HCT116 (cell line): ENCODE results near the gene SYTL2. TPM values are rescaled to one million over a fixed set of nuclear protein-coding genes. Genes with fewer than 3 reads are reported as not detected.

Source experiments
- ATAC-seq: fragments of 200-7000 bp; cut with Tn5 transposase; 2 replicates; pipeline ENCODE4 v1.9.1; 2020; ENCODE audit warnings: mild to moderate bottlenecking, moderate library complexity
- BruUV-seq: library from RNA; stranded (reverse); fragments of 400-500 nt; replicated peaks from 2 replicates; lab custom pipeline; 2021; lab: Mats Ljungman, UMichigan
- CTCF ChIA-PET: fragments of 300-600 bp; sonication (Branson Sonifier 250); formaldehyde crosslinking; loops from one replicate; lab custom pipeline; 2021; ENCODE audit warnings: antibody characterized with exemption; lab: Charles Lee
- POLR2A ChIA-PET: fragments of 300-600, 350-600 bp; sonication (Branson Sonifier 250); formaldehyde crosslinking; loops from one replicate; lab custom pipeline; 2021; ENCODE audit warnings: antibody characterized with exemption; lab: Charles Lee
- RAD21 ChIA-PET, 2 experiments: fragments of 300-600 bp; sonication (Branson Sonifier 250); formaldehyde crosslinking; loops; one replicate each; lab custom pipeline; 2023; ENCODE audit warnings: low total read pairs in 2 of 2; ENCODE audit not compliant: uncharacterized antibody in 2 of 2, unreplicated experiment in 2 of 2, low non-redundant PET in 1 of 2; lab: Charles Lee
- DNase-seq: peaks from one replicate; pipeline ENCODE4 v3.0.0-alpha.2; 2010; ENCODE audit warnings: low read depth, low spot score
- H2AFZ ChIP-seq: fragments of 200-600 bp; shearing (Covaris generic), sonication (generic); 2 replicates; pipeline ENCODE4 v1.6.1; 2017; ENCODE audit warnings: low read depth, mixed run types, mixed read lengths, antibody characterized with exemption, low read length; ENCODE audit not compliant: poor library complexity, severe bottlenecking
- H3K27ac ChIP-seq: 2 replicates; pipeline ENCODE4 v1.5.1; 2012; ENCODE audit warnings: low read depth, low read length
- H3K27me3 ChIP-seq: fragments of 200-600 bp; sonication (generic); 2 replicates; pipeline ENCODE4 v1.6.1; 2016; ENCODE audit warnings: mixed run types, low read length, mixed read lengths; ENCODE audit not compliant: insufficient read depth
- H3K36me3 ChIP-seq, 2 experiments: fragments of 200-500 bp in 1 of 2; fragments of 200-600 bp in 1 of 2; sonication (Bioruptor generic) in 1 of 2; sonication (generic) in 1 of 2; 2 replicates each; pipeline versions ENCODE4 v1.5.1 to v1.6.1; 2014 to 2016; ENCODE audit warnings: low read length in 2 of 2, inconsistent platforms in 1 of 2, mixed read lengths in 1 of 2, mixed run types in 1 of 2; ENCODE audit not compliant: insufficient read depth in 2 of 2, control insufficient read depth in 1 of 2
- H3K4me1 ChIP-seq, 2 experiments: fragments of 200-600 bp in 1 of 2; sonication (generic) in 1 of 2; 2 replicates each; pipeline versions ENCODE4 v1.5.1 to v1.6.1; 2012 to 2017; ENCODE audit warnings: low read length in 2 of 2, inconsistent platforms in 1 of 2, mild to moderate bottlenecking in 1 of 2, mixed read lengths in 1 of 2, mixed run types in 1 of 2, moderate library complexity in 1 of 2; ENCODE audit not compliant: insufficient read depth in 2 of 2, control insufficient read depth in 1 of 2
- H3K4me2 ChIP-seq: fragments of 200-600 bp; sonication (generic); 2 replicates; pipeline ENCODE4 v1.6.1; 2017; ENCODE audit warnings: mixed run types, low read length, mixed read lengths
- H3K4me3 ChIP-seq, 2 experiments: fragments of 200-600 bp in 1 of 2; sonication (generic) in 1 of 2; replicated peaks in 1 of 2; 2 replicates each; pipeline ENCODE4 v1.5.1; 2011 to 2016; ENCODE audit warnings: low read length in 2 of 2, control low read depth in 1 of 2, low read depth in 1 of 2, mild to moderate bottlenecking in 1 of 2, mixed read lengths in 1 of 2, mixed run types in 1 of 2
- H3K79me2 ChIP-seq: fragments of 200-600 bp; sonication (generic); 2 replicates; pipeline ENCODE4 v1.6.1; 2017; ENCODE audit warnings: mild to moderate bottlenecking, mixed run types, low read length, moderate library complexity, mixed read lengths; ENCODE audit not compliant: insufficient read depth
- H3K9ac ChIP-seq: fragments of 200-600 bp; sonication (generic); 2 replicates; pipeline ENCODE4 v1.6.1; 2016; ENCODE audit warnings: low read length, mixed read lengths
- H3K9me2 ChIP-seq: fragments of 200-600 bp; sonication (generic), shearing (Covaris generic); 2 replicates; pipeline ENCODE4 v1.6.1; 2017; ENCODE audit warnings: mixed run types, mild to moderate bottlenecking, moderate library complexity; ENCODE audit not compliant: insufficient read depth
- H3K9me3 ChIP-seq, 2 experiments: fragments of 200-500 bp in 1 of 2; fragments of 200-600 bp in 1 of 2; sonication (Bioruptor generic) in 1 of 2; sonication (generic) in 1 of 2; 2 replicates each; pipeline ENCODE4 v1.6.1; 2014 to 2017; ENCODE audit warnings: low read length in 2 of 2, mixed read lengths in 2 of 2, inconsistent platforms in 1 of 2, low read depth in 1 of 2, mild to moderate bottlenecking in 1 of 2, mixed run types in 1 of 2, moderate library complexity in 1 of 2; ENCODE audit not compliant: control insufficient read depth in 1 of 2, insufficient read depth in 1 of 2
- H4K20me1 ChIP-seq: fragments of 200-600 bp; sonication (generic), shearing (Covaris generic); 2 replicates; pipeline ENCODE4 v1.6.1; 2017; ENCODE audit warnings: mixed run types, mild to moderate bottlenecking, moderate library complexity; ENCODE audit not compliant: insufficient read depth
- ATF3 ChIP-seq: IDR thresholded peaks from 2 replicates; pipeline ENCODE4 v1.6.1; 2012
- CBX3 ChIP-seq: IDR thresholded peaks from 2 replicates; pipeline ENCODE4 v1.6.1; 2012; ENCODE audit warnings: low read depth
- CEBPB ChIP-seq: IDR thresholded peaks from 2 replicates; pipeline ENCODE4 v1.6.1; 2012; ENCODE audit warnings: low read depth
- CTCF ChIP-seq, 3 experiments: fragments of 200-600 bp in 1 of 3; sonication (generic) in 1 of 3; IDR thresholded peaks in 2 of 3; conservative IDR thresholded peaks in 1 of 3; 2 replicates each; pipeline ENCODE4 v1.5.1; 2012 to 2017; ENCODE audit warnings: low read depth in 2 of 3, low read length in 2 of 3, antibody characterized with exemption in 1 of 3, borderline replicate concordance in 1 of 3, control low read depth in 1 of 3, mild to moderate bottlenecking in 1 of 3, mixed read lengths in 1 of 3, mixed run types in 1 of 3, moderate library complexity in 1 of 3; ENCODE audit not compliant: insufficient read depth in 1 of 3
- ELF1 ChIP-seq: IDR thresholded peaks from 2 replicates; pipeline ENCODE4 v1.6.1; 2012; ENCODE audit warnings: low read depth, borderline replicate concordance
- EZH2phosphoT487 ChIP-seq: fragments of 200-600 bp; IDR thresholded peaks from 2 replicates; pipeline ENCODE4 v1.6.1; 2018; ENCODE audit warnings: antibody characterized with exemption, borderline replicate concordance
- FOSL1 ChIP-seq: IDR thresholded peaks from 2 replicates; pipeline ENCODE4 v1.6.1; 2012; ENCODE audit warnings: low read depth
- JUND ChIP-seq: IDR thresholded peaks from 2 replicates; pipeline ENCODE4 v1.6.1; 2012
- MAX ChIP-seq: IDR thresholded peaks from 2 replicates; pipeline ENCODE4 v1.6.1; 2012
- POLR2A ChIP-seq: IDR thresholded peaks from 2 replicates; pipeline ENCODE4 v1.7.0; 2011; ENCODE audit warnings: borderline replicate concordance; ENCODE audit not compliant: insufficient read depth, insufficient read length; ENCODE audit errors: extremely low read depth
- POLR2AphosphoS5 ChIP-seq: IDR thresholded peaks from 2 replicates; pipeline ENCODE4 v1.6.1; 2011; ENCODE audit warnings: mild to moderate bottlenecking, low read depth, low read length, moderate library complexity
- RAD21 ChIP-seq: IDR thresholded peaks from 2 replicates; pipeline ENCODE4 v1.6.1; 2012; ENCODE audit warnings: low read depth, mild to moderate bottlenecking
- REST ChIP-seq: IDR thresholded peaks from 2 replicates; pipeline ENCODE4 v1.6.1; 2012; ENCODE audit warnings: low read depth
- SP1 ChIP-seq: IDR thresholded peaks from 2 replicates; pipeline ENCODE4 v1.6.1; 2012; ENCODE audit warnings: low read depth
- SRF ChIP-seq: IDR thresholded peaks from 2 replicates; pipeline ENCODE4 v1.6.1; 2012; ENCODE audit warnings: low read depth
- TCF7L2 ChIP-seq: IDR thresholded peaks from 2 replicates; pipeline ENCODE4 v1.7.0; 2011; ENCODE audit warnings: borderline replicate concordance, inconsistent platforms; ENCODE audit not compliant: insufficient read depth, insufficient read length; ENCODE audit errors: extremely low read depth
- YY1 ChIP-seq: IDR thresholded peaks from 2 replicates; pipeline ENCODE4 v1.6.1; 2011; ENCODE audit warnings: low read length, low read depth, moderate library complexity, mild to moderate bottlenecking; ENCODE audit not compliant: insufficient replicate concordance; ENCODE audit errors: extremely low read depth
- ZFX ChIP-seq: fragments of 450-650 bp; IDR thresholded peaks from 2 replicates; pipeline ENCODE4 v1.6.1; 2017
- ZNF274 ChIP-seq: fragments of 200-500 bp; sonication (Bioruptor generic); IDR thresholded peaks from 2 replicates; pipeline ENCODE4 v1.6.1; 2014; ENCODE audit warnings: mild to moderate bottlenecking, low read depth, low read length, inconsistent platforms
- intact Hi-C: fragments of 100-400 bp; cut with micrococcal nuclease; formaldehyde crosslinking; loops from 2 replicates; pipeline ENCODE4 v1.10.0; 2022
- total RNA-seq: library from RNA; stranded (reverse); gene quantifications from one replicate; pipeline ENCODE4 v1.2.1, GENCODE V29; 2021; ENCODE audit not compliant: unreplicated experiment
- TF ChIP-seq, protein P1 (sequence below): IDR thresholded peaks from 2 replicates; pipeline ENCODE4 v1.6.1; 2011; ENCODE audit warnings: mild to moderate bottlenecking, low read length, moderate library complexity; ENCODE audit not compliant: insufficient replicate concordance; ENCODE audit errors: extremely low read depth

Gene SYTL2
- total RNA-seq, 1 experiment from 2014 or later = 12.6 TPM

DNA sequence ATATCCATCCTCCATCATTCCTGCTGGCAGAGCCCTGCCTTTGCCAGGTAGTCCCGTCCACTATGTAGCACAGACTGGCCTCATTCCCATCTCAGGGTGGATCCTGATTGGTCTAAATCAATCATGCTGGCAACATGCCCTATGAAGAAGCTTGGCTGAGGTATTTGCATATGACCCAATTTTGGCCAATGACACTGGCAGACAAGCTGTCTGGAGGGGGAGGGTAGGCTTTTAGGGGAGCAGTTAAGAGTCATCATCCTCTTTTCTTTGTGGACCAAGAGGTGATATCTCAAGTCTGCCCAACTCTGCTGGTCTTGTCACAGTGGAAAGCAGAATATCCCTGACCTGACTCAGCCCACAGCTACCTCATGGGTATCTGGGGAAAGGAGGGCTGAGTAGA is 130.0 kb downstream of the SYTL2 start:
- DNase-seq = no peak
- intact Hi-C loops = no loop called here
- no peaks in the 10 kb centered on the region for H3K27me3 ChIP-seq
- H3K79me2 ChIP-seq = no peaks in the 10 kb centered on the region
- H3K9ac ChIP-seq = no peak overlapping the region
- TF ChIP-seq RAD21 = no peak
- TF ChIP-seq FOSL1 = no peak
- no peak for TF ChIP-seq EZH2phosphoT487
- no peak for TF ChIP-seq YY1
- no peak for TF ChIP-seq SRF
- no peak for TF ChIP-seq ZNF274
- no peak for TF ChIP-seq POLR2A
- no peak for TF ChIP-seq POLR2AphosphoS5
- no peak for TF ChIP-seq CTCF (IDR thresholded peaks at IDR 0.05 in 2 of 3, conservative IDR thresholded peaks at IDR 0.05 in 1 of 3; ENCODE audit: borderline replicate concordance in 1 of 3, insufficient read depth in 1 of 3, low read depth in 2 of 3, low read length in 2 of 3)
- TF ChIP-seq JUND = no peak
- TF ChIP-seq TCF7L2 = no peak
- TF ChIP-seq CEBPB = no peak
- TF ChIP-seq MAX = no peak
- TF ChIP-seq REST = no peak
- no peak for TF ChIP-seq ATF3
- TF ChIP-seq, protein P1, sequence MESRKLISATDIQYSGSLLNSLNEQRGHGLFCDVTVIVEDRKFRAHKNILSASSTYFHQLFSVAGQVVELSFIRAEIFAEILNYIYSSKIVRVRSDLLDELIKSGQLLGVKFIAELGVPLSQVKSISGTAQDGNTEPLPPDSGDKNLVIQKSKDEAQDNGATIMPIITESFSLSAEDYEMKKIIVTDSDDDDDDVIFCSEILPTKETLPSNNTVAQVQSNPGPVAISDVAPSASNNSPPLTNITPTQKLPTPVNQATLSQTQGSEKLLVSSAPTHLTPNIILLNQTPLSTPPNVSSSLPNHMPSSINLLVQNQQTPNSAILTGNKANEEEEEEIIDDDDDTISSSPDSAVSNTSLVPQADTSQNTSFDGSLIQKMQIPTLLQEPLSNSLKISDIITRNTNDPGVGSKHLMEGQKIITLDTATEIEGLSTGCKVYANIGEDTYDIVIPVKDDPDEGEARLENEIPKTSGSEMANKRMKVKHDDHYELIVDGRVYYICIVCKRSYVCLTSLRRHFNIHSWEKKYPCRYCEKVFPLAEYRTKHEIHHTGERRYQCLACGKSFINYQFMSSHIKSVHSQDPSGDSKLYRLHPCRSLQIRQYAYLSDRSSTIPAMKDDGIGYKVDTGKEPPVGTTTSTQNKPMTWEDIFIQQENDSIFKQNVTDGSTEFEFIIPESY = no peak
- TF ChIP-seq ELF1 = no peak
- TF ChIP-seq SP1 = no peak
- no peak for TF ChIP-seq CBX3
- no peak for TF ChIP-seq ZFX
- H3K4me3 ChIP-seq = no peak overlapping the region
- no peaks in the 10 kb centered on the region for H3K36me3 ChIP-seq
- no peak overlapping the region for H3K27ac ChIP-seq
- H3K9me3 ChIP-seq = no peaks in the 10 kb centered on the region
- no peaks in the 10 kb centered on the region for H3K9me2 ChIP-seq
- ATAC-seq = no peak
- RAD21 ChIA-PET = no interaction called here
- CTCF ChIA-PET = interaction anchor here (1.0 kb wide), 1 partner anchor 11 kb away, joined by 3 read pairs; no protein-coding TSS in a partner anchor
- no peak overlapping the region for H2AFZ ChIP-seq
- BruUV-seq = no TSS peak
- no peaks in the 10 kb centered on the region for H4K20me1 ChIP-seq
- POLR2A ChIA-PET = no interaction called here
- H3K4me1 ChIP-seq = no peaks in the 10 kb centered on the region
- no peak overlapping the region for H3K4me2 ChIP-seq
